ENCODE measurements around the gene RFFL.

The RFFL gene

GRCh38 chr17:35080536-35080935, 17.0 kb upstream of the RFFL start:
- DNase-seq, result no peak

DNA sequence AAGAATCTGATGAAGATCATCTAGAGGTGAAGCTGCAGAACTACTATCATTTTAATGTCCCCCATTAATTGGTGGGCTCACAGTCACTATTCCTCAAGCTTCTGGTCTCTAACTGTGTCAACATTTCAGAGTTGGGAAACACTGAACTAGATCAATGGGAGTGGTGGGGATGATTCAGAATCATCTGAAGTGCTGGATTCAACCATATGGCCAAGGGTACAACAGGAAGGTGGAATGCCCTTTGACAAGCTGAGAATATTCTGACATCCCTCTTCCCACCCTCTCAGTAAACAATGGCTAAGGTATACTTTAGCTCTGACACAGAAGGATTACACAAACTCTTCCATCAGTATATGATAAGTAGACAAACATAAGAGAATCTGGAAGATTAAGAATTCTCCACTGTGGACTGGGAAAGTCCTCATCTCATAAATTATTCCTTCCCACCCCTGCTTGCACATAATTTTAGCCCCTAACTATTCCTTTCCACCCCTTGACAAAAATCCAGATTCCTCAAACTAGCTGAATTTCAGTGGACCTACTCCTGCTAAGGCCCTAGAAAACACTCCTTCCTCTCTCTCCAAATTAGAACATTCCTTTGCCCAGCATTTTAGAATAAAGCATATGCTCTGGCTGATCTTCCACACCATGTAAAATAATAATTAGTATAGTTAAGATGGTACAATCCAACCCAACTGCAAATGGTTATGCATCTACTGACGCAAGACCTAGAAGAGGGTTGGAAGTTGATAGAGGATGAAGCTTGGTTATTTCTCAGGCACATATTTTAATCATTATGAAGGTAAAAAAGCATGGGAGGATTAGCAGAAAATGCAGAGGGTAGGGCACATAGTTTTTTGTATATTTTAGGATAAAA, 16.3 kb upstream of the RFFL start:
- DNase-seq, result no peak

DNA sequence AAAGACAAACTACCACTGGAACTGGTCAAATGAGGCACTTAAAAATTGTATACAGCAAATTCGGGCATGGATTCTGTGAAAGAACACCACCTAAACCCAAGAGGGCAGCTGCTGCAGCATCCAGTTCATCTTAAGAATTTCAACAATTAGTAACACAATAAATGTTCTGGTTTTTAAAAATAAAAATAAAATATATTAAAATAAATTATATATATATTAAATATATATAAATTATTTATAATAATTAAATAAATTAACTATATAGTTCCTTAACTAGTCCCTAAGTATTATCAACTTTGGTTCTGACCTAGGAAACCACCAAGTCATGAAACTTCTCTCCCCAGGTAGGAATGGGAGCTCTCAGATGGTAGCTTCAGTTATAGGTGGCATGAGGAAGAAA, 13.4 kb upstream of the RFFL start:
- no peak for DNase-seq

DNA sequence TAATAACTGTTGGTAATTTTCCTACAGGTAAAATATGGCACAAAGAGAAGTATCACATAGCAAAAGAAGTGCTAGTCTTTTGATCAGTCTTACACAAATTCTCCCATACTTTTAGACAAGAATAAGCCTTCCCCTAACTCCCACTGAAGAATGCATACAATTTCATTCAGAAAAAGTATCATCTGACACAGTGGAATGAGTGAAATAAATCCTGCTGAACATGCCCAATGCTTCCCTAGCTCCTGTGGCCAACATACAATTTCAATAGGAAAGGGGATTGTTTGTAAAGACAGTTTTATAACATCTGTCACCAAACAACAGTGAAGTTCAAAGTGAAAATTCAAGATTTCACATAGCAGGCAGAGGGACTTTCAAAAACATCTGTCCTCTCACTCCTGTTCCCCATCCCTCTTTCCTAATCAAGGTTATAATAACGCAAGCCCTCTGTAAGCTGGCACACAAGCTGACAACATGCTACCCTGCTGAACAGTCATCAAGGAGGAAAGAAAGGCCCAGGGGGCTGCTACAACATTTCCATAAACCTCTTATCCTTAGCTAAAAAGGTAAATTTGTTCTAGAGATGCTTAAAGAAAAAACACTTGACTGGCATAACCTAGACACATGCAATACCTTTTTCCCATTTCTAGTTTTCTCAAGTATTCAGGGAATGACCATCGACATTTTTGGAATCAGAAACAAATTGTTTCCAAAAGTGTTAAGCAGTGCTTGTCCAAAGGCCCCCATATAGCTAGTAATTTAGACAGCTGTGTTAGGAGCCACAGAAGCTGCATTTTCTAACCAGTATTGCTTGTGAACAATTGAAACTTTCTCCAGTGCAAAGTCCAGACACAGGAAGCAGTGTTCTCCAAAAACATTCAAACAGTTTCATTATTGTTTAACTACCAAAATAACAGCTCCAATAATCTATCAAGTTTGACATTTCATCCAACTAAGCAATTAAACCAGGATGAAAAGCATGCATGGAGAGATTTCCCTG, 11.5 kb upstream of the RFFL start:
- DNase-seq, result no peak

- DNase-seq, result no peak
Observed at GRCh38 chr17:35073991-35074627, 10.6 kb upstream of the RFFL start.

DNA sequence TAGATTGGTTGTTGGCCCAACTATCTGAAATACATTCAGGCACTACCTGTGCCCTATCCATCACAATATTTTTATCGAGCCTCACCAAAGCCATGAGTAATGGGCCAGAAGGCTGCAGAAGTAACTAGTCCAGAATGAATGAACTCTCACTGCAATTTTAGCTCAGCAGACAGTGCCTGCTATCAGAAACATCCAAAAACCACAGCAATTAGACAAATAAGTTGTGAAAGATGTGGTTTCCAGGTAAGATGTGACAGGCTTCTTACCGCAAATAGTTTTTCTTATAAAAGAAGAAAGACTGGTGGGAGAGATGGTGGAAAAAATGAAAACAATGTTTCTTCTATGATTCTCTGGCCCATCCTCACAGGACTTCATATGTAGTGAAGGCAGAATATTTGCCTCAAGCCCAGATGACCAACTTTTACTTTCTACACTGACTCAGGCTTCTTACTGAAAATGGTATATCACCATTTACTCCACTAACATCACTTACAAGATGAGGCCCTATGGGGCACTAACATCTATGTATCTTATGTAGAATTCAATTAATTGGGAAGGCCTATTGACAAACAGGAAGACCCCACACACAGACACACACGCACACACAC, 9.8 kb upstream of the RFFL start:
- DNase-seq, result no peak

DNA sequence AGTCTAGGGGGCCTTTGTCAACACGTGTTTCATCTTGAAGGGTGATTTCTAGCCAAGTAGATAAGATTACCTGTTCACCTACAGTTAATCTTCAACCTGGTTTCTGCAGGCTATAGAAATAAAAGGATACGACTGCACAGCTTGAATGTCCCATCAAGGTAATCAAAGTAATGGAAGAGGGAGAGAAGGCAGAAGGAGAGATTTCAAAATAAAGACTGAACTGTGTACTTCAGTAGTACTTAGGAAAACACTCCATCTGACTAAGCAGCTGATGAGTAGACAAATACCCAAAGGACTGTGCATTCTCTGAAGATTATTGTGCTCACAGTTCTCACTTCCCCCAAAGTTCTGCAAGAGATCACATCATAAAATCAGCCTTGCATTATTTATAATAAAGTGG, 5.8 kb upstream of the RFFL start:
- no peak for DNase-seq

DNA sequence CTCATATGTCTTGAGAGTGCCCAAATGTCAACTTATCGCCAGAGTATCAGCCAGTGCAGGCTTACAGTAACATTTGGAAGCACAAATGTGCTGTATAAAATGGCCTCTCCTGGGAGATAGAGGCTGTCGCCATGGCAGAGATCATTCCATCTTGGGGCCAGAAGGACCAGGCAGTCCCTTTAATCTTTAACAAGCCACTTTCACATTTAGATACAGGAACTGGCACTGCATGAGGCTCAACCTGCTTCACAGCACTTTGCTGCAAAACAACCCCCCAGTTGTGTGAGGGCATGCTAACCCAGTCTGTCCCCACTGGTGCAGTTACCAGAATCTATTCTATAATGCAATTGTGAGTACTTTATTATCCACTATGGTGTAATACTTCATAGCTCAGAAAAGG, 4.7 kb upstream of the RFFL start:
- DNase-seq, result no peak

DNA sequence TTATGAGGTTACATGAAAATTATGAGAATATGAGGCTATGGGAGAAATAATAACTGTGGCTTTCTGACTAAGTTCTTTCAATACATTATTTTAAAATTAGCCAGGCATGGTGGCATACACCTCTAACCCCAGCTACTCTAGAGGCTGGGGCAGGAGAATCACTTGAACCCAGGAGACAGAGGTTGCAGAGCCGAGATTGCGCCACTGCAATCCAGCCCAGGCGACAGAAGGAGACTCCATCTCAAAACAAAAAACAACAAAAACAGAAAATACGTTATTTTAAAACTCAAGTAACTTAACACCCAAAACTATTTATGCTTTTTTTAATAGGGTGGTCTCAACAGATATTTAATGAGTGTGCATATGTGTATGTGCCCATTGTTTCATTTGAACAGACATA, 2.4 kb upstream of the RFFL start:
- DNase-seq, result no peak

GRCh38 chr17:35064516-35065215, 1.2 kb upstream of the RFFL start:
- no peak for DNase-seq

GRCh38 chr17:35062308-35062707, 1.2 kb downstream of the RFFL start:
- DNase-seq, result no peak

DNA sequence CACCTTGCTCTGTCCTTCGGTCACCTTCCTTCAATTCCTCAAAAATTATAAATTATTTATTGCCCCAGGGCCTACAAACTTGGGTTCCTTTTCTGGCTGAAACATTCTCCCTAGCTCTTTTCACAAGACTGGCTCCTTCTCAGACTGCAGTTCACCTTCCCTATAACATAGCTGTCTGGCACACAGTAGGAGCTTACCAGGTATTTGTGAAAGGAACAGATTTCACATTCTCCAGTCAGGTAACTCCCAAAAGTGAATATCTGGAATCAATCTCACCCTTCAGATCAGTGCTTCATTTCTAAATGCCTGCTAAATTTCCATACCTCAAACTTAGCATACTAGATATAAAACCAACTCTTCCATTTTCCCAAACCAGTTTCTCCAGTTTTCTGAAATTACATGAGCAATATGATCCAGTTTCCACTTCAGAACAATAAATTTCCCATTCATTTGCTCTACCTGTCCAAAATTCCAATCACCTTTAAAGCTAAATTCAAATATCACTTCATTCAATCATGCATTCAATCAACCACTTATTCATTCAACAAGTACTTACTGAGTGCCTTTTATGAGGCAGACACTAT, 6.1 kb downstream of the RFFL start:
- DNase-seq, result no peak

- DNase-seq, result no peak
Observed at GRCh38 chr17:35056013-35056412, 7.5 kb downstream of the RFFL start.

GRCh38 chr17:35053204-35053603, 10.3 kb downstream of the RFFL start:
- no peak for DNase-seq

- no peak for DNase-seq
Observed at GRCh38 chr17:35052780-35053179, 10.7 kb downstream of the RFFL start.

- DNase-seq, result no peak
Observed at GRCh38 chr17:35052241-35052610, 11.3 kb downstream of the RFFL start.

DNA sequence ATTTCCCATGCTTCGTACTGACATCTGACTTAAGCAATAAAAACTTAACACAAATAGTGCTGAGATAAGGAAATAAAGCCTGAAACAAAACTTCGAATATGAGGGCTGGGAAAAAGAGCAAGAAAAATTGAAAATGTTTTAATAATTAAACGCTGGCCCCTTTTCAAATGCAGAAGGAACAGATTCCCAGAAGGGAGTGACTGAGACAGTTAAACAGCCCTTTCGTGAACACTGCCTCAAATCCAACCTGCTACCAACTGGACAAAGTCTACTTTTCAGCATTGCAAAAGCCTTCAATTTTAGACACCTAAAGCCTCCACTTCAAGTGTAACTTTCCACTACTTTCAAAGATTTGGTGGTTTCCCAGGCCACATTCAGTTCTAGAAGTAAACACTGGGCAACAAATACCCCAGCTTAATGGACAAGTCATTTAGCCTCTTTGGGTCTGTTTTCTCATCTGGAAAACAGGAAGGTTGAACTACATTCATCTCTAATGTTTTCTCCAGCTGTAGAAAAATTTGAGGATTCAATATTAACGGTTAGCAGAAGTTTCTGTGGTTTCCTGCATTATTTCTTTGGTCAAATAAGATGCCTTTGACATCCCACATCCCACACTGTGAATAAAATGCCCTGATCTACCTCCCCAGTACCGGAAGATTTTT, 11.8 kb downstream of the RFFL start:
- no peak for DNase-seq

DNA sequence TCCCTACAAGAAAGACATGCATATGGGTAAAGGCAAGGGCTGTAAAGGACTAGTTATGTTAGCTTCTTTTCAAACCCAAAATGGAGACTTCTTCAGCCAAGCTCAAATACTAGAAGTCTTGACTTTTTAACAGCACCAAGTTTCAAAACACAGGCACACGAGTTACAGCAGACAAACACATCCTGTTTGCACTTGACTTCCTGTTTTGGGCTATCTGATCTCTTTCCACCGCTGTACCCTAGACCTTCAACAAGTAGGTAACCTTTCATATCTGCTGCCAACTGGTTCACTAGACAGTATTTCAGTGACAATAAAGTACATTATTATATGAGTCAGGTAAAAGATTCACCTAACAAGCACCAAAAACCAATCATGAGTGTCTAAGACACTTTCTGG, 12.3 kb downstream of the RFFL start:
- peak; percentile 63 for DNase-seq

DNA sequence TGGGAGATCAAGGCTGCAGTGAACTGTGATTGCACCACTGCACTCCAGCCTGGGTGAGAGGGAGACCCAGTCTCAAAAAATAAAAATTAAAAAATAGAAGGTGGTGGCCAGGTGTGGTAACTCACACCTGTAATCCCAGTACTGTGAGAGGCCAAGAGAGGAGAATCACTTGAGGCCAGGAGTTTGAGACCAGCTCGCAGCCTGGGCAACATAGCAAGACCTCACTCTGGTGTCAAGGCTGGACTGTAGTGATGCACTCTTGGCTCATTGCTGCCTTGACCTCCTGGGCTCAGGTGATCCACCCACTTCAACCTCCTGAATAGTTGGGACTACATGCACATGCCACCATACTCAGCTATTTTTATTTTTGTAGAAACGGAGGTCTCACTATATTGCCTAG, 13.3 kb downstream of the RFFL start:
- no peak for DNase-seq

- no peak for DNase-seq
Observed at GRCh38 chr17:35048685-35049379, 14.7 kb downstream of the RFFL start.

Measured in CD4-positive, alpha-beta T cell treated with Interferon gamma for 1 hour (primary cell).